NCI-H1694 treated with DMSO at 0.1 percent for 48 hours (cell line): ENCODE results near the gene XXYLT1.
A peak's percentile ranks its signal among the peaks of the same experiment; 100 is the strongest.

Experiments used
- DNase-seq: peaks from one replicate; lab custom pipeline; 2025; lab: John Stamatoyannopoulos, UW

Gene XXYLT1

DNA sequence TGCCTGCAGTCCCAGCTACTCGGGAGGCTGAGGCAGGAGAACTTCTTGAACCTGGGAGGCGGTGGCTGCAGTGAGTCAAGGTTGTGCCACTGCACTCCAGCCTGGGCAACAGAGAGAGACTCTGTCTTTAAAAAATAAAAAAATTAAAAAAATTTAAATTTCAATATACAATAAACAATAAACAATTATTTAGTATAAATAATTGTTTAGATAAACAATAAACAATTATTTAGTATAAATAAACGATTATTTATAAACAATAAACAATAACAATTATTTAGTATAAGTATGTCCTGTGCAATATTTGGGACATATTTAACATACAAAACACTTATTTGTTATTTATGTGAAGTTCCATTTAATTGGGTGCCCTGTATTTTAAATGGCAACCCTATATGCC lies 119.6 kb downstream of the XXYLT1 start:
- no peak for DNase-seq

DNA sequence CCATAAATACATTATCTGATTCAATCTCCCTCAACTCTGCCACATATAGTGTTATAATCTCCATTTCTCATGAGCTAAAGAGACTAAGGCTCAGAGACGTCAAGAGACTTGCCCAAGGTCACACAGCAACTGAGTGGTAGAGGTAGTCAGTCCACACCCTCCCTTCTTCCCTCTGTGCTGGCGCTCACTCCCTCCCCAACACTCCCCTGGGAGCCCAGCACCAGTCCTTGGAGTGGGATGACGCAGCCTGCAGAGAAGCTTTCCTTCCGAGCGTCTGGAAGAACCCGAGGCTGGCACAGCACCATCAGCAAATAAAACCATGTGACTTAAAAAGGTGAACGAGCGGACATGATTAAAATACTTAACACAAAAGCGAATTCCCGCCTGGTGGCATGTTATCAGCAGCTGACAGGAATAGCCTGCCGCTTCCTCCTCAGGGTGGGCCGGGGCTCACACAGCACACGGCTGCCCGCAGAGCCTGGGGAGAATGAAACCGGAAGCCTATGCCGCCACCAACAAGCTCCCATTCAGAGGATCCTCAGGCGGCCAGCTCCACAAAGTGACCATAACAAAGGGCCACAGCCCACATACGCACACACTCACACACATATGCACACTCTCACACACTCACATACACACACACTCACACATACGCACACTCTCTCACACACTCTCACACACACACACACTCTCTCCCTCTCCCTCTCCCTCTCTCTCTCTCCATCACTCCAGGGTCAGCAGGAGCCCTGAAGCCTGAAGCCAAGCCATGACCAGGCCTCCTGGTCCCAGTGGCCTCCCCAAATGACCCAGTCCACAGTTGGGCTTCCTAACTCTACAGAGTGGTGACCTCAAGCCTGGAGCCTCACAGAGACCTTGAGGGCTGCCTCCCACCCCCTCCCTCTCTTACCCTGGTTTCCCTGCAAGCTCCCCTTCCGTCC lies 120.5 kb downstream of the XXYLT1 start:
- no peak for DNase-seq

DNA sequence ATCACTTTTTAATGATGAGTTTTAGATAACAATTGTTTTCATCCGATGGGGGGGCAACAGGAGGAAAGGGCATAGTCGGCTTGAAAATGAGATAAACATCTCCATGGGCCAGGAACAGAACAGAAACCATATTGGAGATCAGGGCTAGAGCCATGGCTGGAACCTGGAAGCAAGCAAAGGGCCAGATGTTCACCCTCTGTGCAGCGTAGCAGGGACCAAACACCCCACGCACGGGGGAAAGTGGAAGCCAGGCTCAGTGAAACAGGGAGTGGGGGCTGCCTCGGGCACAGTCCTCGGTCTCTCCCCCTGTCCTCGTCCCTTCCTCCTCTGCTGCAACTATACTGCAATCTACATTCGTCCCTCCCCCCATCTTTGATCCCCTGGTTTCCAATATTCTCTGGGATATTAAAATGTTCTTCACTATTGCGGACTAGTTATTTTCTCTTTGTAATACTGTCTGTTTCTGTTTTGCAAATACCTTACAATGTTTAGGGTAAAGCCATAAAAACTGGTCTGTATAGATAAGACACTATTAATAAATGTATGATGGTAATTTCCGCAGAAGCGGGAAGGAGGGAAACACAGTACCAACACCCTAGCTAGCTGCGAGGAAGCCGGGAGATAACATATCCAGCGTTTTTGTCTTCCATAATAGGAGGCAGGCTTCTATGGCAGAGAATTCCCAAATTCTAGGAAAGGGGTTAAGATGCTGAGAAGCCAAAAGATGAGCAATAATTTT lies 121.5 kb downstream of the XXYLT1 start:
- DNase-seq: no peak

DNA sequence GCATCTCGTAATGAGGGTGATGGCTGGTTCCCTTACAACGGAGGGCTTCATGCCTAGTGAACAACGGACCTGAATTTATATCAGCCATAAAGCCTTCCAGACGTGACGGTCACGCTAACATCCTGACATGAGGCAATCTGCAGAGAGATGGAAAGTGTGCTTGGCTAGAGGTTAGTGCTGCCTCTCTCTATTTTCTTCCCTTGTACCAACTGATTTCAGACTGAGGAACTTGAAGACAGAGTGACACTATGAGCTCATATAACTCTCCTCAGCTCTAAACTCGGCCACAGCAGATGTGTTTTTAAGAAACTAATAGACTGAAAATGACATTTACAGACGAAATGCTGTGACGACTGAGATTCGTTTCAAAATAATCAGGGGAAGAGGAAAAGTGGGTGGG lies 122.4 kb downstream of the XXYLT1 start:
- DNase-seq: no peak

DNA sequence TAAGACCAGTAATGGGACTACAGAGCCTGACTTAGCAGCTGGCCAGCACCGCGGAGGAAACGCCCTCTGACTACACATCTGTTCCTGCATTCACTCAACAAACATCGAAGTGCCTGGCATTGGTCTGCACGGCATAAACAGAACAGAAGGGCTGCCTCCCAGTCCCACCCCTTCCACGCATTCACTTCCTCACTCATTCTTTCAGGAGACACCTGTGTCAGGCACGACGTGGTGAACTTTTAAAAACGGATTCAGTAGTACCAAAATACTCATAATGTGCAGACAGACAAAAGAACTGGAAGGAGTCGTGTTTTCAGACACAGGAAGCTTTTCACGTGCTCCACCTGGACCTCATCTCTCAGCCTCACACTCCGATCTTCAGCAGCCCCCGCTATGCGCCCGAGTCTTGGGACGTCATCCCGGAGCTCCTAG lies 123.3 kb downstream of the XXYLT1 start:
- no peak for DNase-seq

DNA sequence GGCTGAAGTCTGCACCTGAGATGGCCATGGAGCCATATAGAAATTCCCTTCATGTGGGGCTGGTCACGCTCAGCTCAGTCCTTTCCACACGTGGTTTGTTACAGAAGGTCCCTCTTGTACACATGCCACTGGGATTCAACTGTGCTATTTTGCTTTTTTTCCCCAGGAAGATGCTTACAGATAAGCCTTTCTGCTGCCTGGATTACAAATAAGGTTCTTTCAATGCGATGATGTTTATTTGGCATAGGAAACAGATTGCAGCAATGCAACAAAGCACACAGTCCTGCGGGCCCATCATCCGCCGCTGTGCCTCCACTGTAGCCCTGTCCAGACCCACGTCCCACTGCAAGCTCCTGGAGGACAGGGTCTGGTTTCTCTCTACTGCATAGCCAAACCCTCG lies 124.8 kb downstream of the XXYLT1 start:
- DNase-seq: no peak

DNA sequence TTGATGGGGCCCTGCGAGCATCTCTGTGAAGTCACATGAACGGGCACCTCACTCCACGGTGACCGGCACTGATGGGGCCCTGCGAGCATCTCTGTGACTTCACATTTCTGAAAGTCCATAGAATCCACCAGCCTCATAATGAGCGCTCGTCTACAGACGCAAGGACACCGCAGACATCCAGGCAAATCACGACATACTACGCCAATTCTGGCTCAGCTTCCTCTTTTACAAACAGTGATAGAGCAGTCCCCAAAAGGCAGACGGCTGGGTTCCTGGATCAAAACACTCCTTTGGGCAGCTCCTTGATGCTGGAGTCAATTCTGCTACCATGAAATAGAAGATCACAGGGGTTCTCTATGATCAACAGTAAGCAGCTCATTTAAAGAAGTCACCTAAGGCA lies 125.4 kb downstream of the XXYLT1 start:
- DNase-seq: no peak

DNA sequence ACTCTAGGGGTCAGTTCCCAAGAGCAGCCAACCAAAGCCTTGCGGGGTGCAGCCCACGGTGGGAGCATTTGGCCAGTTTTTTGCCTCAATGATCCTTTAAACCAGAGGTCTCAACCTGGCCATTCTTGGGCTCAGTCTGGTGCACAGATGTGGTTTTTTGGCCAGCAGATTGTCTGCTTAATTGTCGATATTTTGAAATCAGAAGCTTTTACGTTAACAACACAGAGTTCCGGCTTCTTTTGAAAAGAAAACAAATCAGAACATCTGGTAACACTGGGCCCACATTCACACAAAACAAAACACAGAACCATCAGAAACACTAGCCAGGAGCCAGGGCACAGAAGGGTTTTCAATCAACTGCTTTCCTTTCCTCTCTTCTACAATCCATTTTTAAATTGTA lies 127.7 kb downstream of the XXYLT1 start:
- no peak for DNase-seq

DNA sequence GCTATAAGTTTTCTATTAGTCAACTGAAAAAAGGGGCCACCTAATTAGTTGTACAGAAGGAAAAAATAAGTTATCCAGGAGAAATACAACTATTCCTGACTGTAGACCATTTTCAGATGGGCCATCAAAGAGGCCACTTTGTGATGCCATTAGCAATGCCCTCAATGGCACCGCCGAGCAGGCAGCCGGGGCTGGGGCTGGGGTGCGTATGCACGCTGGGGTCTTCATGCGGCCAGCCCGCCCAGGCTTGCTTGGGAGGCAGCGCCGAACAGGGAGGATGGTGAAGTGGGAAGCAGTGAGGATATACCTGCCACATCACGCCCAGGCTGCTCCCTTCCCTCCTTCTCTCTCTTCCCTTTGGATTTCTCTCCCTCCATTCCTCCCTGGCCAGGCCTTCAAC lies 128.4 kb downstream of the XXYLT1 start:
- DNase-seq: no peak

DNA sequence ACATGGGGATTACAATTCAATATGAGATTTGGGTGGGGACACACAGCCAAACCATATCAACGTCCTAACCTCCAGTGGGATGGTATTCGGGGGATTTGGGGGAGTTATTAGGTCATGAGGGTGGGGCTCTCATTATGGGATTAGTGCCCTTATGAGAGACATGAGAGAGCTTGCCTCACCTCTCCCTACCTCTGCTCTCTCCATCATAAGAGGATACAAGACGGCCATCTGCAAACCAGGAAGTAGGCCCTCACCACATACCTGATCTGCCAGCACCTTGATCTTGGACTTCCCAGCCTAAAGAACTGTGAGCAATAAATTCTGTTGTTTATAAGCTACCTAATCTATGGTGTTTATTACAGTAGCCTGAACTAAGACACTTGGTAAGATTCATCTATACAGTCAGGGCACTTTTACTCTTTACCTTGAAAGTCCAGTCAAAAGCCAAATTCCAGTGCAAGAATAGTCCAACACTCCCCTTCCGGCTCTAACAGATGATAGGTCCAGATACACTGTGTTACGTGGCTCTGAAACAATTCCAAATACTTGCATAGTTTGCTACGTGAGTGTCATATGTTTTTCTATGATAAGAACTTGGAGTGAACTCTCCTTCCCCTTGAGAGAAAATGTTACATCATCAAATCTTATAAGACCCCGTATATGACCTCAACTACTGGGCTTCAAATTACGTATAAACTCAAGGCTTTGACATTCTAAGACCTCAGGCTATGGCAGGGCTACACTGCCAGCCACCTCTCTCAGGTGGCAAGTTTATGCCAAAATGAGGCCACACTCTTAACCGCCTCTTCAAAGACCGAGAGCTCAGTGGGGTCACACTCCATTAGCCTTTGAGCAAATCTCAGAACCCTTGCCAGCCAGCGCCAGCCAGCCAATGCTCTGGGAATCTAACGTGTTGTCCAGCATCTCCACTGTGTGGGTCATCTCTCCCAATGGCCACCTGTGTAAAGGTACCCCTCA lies 129.9 kb downstream of the XXYLT1 start:
- DNase-seq: no peak

DNA sequence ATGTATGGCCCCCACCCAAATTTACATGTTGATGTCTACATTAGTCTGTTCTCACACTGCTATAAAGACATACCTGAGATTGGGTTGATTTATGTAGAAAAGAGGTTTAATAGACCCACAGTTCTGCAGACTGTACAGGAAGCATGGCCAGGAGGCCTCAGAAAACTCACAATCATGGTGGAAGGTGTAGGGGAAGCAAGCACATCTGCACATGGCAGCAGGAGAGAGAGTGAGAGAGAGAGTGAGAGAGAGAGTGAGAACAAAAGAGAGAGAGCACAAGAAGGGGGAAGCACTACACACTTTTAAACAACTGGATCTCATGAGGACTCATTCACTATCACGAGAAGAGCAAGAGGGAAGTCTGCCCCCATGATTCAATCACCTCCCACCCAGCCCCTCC lies 130.5 kb downstream of the XXYLT1 start:
- DNase-seq: no peak

DNA sequence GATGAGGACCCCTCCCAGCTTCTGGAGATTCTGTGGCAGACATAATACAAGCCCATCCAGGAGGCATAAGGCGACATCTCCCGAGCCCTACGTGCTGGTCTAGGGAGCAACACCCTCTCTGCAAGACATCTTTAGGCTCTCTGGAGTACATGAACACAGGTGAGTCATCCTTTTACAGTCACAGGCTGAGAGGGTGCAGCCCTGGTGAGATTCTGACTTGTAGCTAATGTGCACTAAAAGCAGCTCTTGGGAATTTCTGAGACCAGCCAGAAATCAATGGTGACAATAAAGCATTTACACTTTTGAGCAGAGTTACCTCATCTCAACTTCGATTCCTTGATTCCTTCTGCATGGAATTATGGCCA lies 131.1 kb downstream of the XXYLT1 start:
- DNase-seq: no peak

DNA sequence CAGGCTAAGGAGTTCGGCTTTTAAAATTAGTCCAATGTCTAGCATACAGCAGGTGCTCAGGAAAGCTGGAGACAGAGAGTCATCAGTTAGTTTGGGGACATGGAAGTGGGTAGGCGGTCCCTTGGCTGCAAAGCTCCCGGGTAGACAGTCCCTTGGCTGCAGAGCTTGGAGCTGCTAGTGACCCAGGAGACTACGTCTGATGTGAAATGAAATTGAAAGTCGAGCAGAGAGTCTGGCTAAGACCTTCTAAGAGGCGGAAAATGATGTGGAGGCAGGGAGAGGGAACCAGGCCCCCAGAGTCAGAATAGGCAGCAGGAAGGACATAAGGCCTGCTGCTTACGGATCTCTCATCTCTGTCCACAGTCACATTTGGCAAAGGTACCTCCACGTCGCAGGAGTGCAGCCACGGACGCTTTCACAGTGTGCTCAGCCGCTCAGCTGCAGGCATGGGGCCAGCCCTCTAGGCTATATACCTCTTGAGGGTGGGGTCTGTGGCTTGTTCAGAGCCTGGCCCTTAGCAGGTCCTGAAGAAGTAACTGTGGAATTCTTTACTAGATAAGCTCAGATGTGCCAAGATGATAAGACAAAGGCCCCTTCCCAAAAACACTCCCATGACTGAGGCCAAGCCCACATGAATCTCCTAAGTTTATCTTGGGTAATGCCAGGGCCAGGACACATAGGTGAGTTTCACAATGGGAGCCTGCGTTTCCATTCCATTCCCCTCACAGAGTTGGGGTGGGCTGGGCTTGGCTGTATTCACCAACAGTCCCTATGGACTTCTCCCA lies 131.7 kb downstream of the XXYLT1 start:
- no peak for DNase-seq

DNA sequence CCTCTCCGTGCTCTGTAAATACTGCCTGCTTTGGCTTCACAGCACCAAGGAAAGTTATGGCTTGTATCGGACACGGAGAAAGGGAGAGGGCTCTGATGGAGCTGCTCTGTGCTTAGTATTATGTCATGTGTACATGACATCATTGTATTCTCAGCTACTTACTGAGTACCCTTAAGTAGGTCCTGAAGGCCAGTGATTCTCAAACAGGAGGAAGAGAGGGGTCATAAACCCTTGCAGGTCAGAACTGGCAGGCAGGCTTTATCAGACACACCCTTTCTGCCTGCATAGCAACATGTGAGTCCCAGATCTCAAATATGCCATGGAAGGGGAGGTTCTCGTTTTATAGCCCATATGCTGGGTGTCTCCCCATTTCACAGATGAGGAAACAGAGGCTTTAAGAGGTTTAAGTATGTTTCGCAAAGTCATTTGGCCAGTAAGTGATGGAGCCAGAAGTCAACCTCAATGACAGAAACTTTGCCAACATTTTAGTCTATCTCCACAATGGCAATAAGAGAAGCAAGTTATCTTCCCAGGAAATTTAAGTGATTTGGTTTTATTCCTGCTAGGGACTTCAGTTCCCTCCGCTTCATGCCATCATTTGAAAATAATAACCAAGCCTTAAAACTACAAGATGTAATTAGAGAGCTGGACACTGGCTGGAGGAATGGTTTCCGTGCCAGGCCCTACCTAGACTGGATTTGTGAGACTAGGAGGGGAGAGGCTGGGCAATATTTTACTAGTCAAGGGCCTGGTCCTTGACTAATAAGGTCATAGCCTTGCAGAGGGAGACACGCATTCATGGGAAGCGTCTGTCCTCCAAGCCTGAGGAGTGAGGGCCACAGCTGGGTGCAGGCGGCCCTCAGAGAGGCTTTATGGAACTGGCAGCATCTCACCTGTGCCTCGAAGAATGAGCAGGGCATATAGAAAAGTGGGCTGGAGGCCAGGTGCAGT lies 133.0 kb downstream of the XXYLT1 start:
- no peak for DNase-seq

DNA sequence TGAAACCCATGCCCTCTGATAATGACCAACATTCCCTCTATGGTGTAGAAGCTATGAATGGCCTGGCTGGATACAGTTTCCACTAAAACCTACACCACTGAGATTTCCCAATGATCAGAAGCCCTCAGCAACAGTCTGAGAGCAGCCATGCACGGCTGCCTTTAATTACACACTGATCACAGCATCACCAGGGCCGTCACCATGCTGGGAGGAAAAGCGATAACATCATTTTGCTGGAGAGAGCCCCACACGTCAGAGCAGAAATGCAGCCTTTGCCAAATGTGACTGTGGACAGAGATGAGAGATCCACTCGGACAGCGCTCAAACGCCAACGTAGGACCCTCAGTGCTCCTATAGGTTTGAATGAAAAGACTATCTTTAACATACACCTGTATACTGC lies 135.0 kb downstream of the XXYLT1 start:
- DNase-seq: no peak

DNA sequence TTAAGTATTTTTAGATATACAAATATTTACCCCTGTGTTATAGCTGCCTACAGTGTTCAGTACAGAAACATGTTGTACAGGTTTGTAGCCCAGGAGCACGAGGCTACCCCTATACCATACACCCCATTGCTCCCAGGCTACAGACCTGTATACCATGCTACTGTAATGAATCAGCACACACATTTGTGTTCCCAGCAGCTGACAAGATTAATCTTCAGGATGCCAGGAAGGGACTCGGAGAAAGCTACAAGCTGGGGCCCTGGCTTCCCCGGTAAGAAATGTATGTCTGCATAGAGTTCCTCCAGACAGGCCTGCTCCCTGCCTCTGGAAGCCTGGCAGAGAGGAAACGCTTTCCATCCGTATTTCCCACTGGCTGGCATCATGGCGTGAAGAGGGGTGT lies 136.5 kb downstream of the XXYLT1 start:
- DNase-seq: no peak

DNA sequence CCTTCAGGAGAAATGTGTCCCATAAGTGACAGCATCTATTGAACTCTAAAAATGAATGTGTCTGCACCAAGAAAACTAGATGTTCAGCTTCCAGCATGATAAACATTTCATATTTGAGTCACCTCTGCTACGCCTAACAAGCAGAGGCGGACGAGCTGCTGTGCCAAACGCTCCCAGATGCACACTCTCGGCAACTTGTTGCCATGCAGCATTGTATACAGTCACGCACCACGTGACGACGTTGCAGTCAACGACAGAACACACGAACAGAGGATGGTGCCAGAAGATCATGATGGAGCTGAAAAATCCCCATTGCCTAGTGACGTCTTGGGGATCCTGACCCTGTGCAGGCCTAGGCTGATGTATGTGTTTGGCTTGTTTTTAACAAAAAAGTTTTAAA lies 137.5 kb downstream of the XXYLT1 start:
- DNase-seq: peak; percentile 78

DNA sequence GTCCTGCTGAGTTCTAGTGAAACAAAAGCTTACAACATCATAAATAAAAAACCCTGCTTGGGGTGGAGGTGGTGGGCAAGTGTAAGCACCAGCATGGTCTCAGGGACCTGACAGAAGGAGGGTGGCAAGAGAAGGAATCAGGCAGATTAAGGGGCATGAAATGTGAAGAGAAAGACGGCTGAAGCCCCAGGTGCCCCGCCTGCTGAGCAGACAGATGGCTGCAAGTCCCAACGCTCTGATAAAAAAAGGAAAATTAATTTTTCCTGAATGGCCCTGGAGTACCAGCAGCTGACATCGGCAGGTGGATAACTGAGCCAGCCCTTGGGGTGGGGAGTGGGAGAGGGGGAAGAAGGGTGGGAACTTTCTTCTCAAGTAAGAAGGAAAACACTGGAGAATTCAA lies 137.9 kb downstream of the XXYLT1 start:
- peak; percentile 74 for DNase-seq

DNA sequence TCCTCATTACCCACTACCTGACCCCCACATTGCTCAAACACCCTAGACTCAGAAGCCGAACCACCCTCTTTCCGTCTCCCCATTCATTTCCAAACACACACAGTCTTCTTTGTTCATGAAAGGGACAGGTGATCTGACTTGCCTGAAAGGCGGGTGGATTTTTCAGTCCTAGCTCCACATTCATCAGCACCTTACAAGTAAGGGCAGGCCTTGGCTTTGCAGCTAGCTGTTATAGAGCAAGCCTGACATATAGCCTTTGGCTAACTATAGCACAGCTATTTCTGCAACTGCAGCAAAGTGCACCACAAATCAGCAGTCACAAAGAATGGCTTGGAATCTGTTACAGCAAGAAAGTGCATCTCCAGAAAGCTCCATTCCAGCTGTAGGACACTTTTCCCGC lies 139.8 kb downstream of the XXYLT1 start:
- no peak for DNase-seq
